T-helper 17 cell (primary cell): ENCODE data around the gene FGF9. TPM values are rescaled to one million over a fixed set of nuclear protein-coding genes. Genes with fewer than 3 reads are reported as not detected.
A peak's percentile ranks its signal among the peaks of the same experiment; 100 is the strongest.

Experiments used
- ATAC-seq: fragments of 150-1000 bp; cut with Tn5 transposase; 2 replicates; pipeline ENCODE4 v1.10.0; 2021; ENCODE audit warnings: mild to moderate bottlenecking, moderate library complexity
- DNase-seq, 3 donors: peaks; one replicate each; pipeline versions ENCODE4 v3.0.0 to v3.0.0-alpha.2; 2020 to 2021
- H3K9me3 ChIP-seq: one replicate; pipeline ENCODE4 v1.7.0; 2013; ENCODE audit warnings: low read length, mild to moderate bottlenecking; ENCODE audit not compliant: control insufficient read depth, poor library complexity, severe bottlenecking
- H3K27ac Mint-ChIP-seq: one replicate; pipeline ENCODE4 v1.8.0; 2022; ENCODE audit warnings: mild to moderate bottlenecking, moderate library complexity, mixed read lengths
- H3K27me3 Mint-ChIP-seq: one replicate; pipeline ENCODE4 v1.8.0; 2022; ENCODE audit warnings: mixed read lengths
- H3K36me3 Mint-ChIP-seq: one replicate; pipeline ENCODE4 v1.8.0; 2022; ENCODE audit warnings: low read depth, mixed read lengths
- H3K4me1 Mint-ChIP-seq: one replicate; pipeline ENCODE4 v1.8.0; 2022; ENCODE audit warnings: mild to moderate bottlenecking, mixed read lengths
- H3K4me3 Mint-ChIP-seq: one replicate; pipeline ENCODE4 v1.8.0; 2022; ENCODE audit warnings: mild to moderate bottlenecking, moderate library complexity, mixed read lengths
- total RNA-seq, 4 donors: library from RNA in 2 of 4; stranded (reverse) in 2 of 4; gene quantifications; one replicate each; pipeline ENCODE4 v1.2.3 and lab custom pipeline; 2022 to 2026

The FGF9 gene
- total RNA-seq, 2 donors from 2014 or later = 1.1 to 2.1 TPM

DNA sequence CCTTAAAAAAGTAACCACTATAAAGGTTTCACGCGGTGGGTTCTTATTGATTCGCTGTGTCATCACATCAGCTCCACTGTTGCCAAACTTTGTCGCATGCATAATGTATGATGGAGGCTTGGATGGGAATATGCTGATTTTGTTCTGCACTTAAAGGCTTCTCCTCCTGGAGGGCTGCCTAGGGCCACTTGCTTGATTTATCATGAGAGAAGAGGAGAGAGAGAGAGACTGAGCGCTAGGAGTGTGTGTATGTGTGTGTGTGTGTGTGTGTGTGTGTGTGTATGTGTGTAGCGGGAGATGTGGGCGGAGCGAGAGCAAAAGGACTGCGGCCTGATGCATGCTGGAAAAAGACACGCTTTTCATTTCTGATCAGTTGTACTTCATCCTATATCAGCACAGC lies 30.6 kb downstream of the FGF9 start:
- H3K27me3 Mint-ChIP-seq = peaks cover 15% of the 10 kb centered on the region
- no peak overlapping the region for H3K27ac Mint-ChIP-seq
- H3K4me1 Mint-ChIP-seq = peaks cover 2% of the 10 kb centered on the region
- peaks cover 2% of the 10 kb centered on the region for H3K36me3 Mint-ChIP-seq
- DNase-seq = no peak
- no peak for ATAC-seq
- no peak overlapping the region for H3K4me3 Mint-ChIP-seq
- no peaks in the 10 kb centered on the region for H3K9me3 ChIP-seq

DNA sequence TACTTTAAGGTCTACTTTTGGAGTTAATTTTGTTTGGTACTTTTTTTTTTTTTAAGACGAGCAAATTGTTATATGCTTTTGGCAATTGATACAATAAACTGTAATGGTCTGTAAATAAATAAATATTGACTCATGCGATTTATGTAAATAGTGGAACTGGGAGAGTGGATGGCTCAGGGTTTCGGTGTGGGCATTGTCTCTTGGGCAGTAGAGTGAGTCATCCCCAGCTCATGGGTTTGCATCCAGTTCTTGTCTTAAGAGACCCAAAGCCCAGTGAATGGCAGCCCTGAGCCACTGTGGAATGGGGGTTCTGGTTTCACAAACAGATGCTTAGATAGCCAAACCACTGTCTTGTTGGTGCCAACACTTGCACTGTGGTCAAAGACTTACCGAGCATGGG lies 33.0 kb downstream of the FGF9 start:
- peaks cover 2% of the 10 kb centered on the region for H3K36me3 Mint-ChIP-seq
- H3K27ac Mint-ChIP-seq = no peak overlapping the region
- no peaks in the 10 kb centered on the region for H3K9me3 ChIP-seq
- H3K4me3 Mint-ChIP-seq = no peak overlapping the region
- peaks cover 2% of the 10 kb centered on the region for H3K4me1 Mint-ChIP-seq
- ATAC-seq = no peak
- DNase-seq = no peak
- H3K27me3 Mint-ChIP-seq = peaks cover 26% of the 10 kb centered on the region

DNA sequence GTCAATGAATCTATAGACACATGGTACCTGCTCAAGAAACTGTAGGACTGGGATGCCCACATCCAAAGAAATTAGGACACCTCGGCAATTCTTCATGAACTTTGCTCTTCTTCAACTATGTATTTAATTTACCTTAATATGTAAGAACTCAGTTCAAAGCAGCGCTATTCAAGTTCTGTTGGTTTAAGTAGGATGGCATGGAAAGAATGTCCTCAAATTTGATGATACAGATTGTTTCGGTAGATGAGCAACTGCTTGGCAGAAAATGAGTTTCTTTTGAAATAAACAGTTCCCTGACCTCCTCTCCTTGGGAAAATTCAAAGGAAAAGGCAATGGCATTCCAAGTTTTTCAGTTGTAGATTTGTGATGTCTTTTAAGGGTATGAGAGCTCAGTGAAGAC lies 36.7 kb downstream of the FGF9 start:
- H3K9me3 ChIP-seq = no peaks in the 10 kb centered on the region
- no peaks in the 10 kb centered on the region for H3K4me1 Mint-ChIP-seq
- no peak for DNase-seq
- no peaks in the 10 kb centered on the region for H3K36me3 Mint-ChIP-seq
- no peak for ATAC-seq
- no peak overlapping the region for H3K4me3 Mint-ChIP-seq
- H3K27ac Mint-ChIP-seq = no peak overlapping the region
- H3K27me3 Mint-ChIP-seq = peaks cover 20% of the 10 kb centered on the region

DNA sequence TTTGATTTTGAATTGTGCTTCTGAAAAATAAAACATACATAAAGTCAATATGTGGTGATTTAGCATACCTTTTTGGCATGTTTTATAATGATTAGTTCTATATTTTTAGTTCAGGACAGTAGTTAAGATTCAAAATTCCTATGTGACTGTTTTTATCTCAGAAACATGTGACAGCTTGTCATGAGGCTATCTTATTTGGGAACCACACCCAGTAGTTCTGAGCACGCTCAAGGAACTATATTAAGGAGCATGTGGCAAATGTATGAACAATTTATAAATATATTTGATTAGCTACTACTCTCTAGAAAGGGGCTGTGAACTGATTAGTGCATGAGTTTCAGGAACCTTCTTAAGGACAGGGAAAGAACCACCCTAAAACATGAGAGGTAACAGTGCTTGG lies 38.8 kb downstream of the FGF9 start:
- Mint-ChIP-seq H3K4me1 (no peaks in the 10 kb centered on the region), H3K36me3 (no peaks in the 10 kb centered on the region), H3K27ac (no peak overlapping the region), H3K4me3 (no peak overlapping the region), H3K27me3 (peaks cover 22% of the 10 kb centered on the region)
- DNase-seq (no peak), ATAC-seq (no peak)
- no peaks in the 10 kb centered on the region for H3K9me3 ChIP-seq

DNA sequence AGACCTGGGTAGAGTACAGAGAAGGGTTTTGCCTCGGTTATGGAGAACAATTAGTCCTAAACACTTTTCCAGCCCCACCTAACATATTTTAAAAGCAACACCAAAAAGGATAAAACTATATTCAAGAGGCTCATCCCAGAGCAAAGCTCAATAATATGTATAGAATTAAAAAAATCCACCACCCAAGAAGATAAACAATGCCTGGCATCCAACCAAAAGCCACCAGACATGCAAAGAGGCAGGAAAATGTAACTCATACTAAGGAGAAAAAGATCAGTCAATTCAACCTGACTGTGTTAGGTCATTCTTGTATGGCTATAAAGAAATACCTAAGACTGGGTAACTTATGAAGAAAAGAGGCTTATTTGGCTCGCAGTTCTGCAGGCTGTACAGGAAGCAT lies 39.3 kb downstream of the FGF9 start:
- no peaks in the 10 kb centered on the region for H3K9me3 ChIP-seq
- no peaks in the 10 kb centered on the region for H3K36me3 Mint-ChIP-seq
- ATAC-seq = no peak
- H3K27me3 Mint-ChIP-seq = peaks cover 22% of the 10 kb centered on the region
- H3K27ac Mint-ChIP-seq = no peak overlapping the region
- no peak for DNase-seq
- no peaks in the 10 kb centered on the region for H3K4me1 Mint-ChIP-seq
- H3K4me3 Mint-ChIP-seq = no peak overlapping the region

DNA sequence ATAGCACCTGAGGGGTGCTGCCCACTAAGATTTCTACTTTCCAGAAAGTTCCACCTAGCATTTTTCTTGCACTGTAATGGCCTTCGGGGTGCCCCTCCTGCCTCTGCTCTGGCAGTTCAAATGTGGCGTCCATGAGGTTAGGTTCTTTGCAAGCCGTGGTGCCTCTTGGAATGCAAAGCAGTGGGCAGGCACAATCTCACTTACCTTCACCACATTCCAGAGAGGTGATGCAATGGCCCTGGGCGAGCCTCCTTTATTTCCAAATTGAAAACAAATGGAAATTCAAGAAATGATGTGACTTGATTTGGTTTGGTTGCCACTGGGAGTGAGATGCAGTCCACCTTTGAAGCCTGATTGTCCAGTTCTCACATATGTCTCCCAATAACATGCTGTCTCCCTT lies 46.9 kb downstream of the FGF9 start:
- no peaks in the 10 kb centered on the region for H3K9me3 ChIP-seq
- ATAC-seq (no peak), DNase-seq (no peak)
- Mint-ChIP-seq H3K4me3 (no peak overlapping the region), H3K4me1 (no peaks in the 10 kb centered on the region), H3K27ac (no peak overlapping the region), H3K36me3 (peaks cover 3% of the 10 kb centered on the region), H3K27me3 (peaks cover 62% of the 10 kb centered on the region)

DNA sequence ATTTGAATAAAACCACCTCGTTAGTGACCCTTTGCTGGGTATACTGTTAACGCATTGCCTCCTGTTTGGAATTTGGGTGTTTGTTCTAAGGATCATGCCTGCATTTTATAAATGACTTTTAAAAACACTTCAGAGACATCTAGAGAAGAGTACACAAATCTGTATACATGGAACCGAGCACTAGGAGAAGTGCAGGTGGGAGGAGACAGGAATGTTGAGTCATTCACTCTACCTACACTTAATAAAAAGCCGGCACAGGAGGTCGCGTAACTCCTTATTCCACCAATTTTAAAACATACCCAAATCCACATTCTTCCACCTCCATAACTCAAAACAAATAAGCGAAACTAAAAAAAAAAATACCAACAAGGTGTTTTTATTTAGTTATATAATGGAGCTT lies 48.6 kb downstream of the FGF9 start:
- Mint-ChIP-seq H3K36me3 (peaks cover 5% of the 10 kb centered on the region), H3K4me3 (no peak overlapping the region), H3K27me3 (peaks cover 74% of the 10 kb centered on the region), H3K27ac (no peak overlapping the region), H3K4me1 (no peaks in the 10 kb centered on the region)
- no peak for DNase-seq
- H3K9me3 ChIP-seq = no peaks in the 10 kb centered on the region
- no peak for ATAC-seq

DNA sequence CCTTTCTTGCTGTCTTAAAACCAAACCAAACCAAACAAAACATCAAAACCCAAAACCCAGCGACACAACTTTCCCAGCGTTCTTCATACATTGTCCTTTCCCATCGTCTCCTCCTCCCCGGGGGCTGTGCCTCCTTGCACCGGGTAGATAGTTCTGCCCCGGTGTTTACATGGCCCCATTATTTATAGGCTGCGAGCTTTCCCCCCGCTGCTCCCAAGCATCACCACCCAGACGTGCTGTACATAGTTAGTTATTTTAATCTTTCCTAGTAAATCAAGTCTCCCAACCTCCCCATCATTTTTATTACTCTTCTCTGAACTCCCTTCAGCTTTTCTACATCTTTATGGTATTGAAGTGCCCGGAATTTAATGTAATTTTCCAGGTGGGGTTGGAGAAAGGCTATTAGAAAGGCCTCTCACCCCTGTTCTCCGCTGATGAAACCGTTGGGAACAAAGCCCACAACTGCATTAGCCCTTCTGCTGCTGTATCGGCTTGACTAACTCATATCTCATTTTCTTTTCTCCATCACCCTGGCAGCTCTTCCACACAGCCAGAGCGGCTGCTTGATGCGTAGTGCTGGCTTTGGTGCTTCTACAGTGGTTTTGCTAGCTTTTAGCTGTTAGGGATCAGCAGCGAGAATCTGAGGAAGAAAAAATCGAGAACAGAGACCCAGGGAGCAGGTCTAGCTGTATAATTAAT lies 53.1 kb downstream of the FGF9 start:
- H3K9me3 ChIP-seq = no peaks in the 10 kb centered on the region
- peaks cover 5% of the 10 kb centered on the region for H3K36me3 Mint-ChIP-seq
- no peaks in the 10 kb centered on the region for H3K4me1 Mint-ChIP-seq
- H3K27ac Mint-ChIP-seq = peak overlapping the region; percentile 3
- DNase-seq (no peak), ATAC-seq (no peak)
- peaks cover 47% of the 10 kb centered on the region for H3K27me3 Mint-ChIP-seq
- no peak overlapping the region for H3K4me3 Mint-ChIP-seq

DNA sequence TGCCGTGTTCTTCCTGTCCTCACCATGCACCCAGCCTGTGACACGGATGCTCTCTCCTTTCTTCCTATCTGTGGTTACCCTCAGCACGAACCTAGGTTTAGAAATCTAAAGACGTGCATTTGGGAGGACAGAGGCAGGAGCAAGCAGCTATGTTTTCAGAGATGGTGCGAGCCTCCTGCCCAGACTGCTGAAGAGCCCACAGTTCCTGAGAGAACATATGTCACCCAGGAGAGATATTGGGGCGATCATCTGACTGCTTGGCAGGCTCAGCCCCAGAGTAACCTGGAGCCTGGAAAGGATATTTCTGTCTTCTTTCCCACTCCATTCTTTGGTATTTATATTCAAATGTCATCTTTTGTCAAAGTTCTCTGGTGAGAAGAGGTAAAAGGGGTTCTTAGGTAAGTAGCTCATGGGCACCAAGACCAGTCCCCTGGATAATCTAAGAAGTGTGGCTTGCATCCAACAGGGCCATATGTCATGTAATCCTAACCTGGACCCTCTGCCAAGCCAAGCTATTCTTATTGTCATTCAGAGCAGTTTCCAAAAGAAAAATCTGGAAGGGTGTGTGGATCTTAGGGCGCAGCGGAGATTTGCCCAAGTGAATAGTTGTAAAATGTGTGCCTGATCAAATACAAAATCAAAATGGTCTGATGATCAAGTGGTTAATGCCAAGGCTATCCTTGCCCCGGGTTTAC lies 59.5 kb downstream of the FGF9 start:
- Mint-ChIP-seq H3K27ac (no peak overlapping the region), H3K4me1 (no peaks in the 10 kb centered on the region)
- no peaks in the 10 kb centered on the region for H3K9me3 ChIP-seq

DNA sequence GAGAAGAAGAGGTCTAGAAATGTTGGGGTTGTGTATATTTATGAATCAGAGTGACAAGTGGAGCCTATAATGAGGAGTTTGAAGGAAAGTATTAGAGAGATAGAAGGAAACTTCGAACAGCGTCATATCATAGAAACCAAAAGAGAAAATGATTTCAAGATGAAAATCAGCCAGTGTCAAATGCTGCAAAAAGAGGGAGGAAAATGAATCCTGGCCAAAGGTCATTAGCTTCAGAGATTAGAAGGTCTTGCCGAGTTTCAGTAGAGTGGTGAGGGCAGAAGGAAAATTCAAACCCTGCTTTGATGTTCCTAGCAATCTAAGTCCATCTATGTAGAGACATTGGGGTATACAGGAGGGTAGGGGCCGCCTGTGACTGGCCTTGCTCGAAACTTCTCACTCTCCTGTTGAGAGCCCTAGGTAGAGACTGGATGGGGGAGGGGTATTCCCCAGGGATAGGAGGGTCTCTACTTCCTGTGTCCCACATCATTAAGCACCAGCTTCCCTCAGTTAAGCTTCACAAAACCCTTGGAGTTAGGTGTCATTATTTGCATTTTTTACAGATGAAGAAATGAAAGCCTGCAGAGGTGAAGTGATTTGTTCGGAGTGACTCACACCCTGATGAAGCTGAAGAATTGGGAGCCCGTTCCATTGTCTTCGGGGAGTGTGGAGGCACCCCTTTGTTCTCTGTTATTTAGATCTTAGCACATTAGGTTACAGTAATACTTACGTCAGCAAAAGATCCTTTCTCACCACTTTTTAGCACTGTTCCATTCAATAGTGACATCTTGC lies 62.8 kb downstream of the FGF9 start:
- Mint-ChIP-seq H3K27me3 (peaks cover 14% of the 10 kb centered on the region), H3K4me3 (no peak overlapping the region), H3K4me1 (peaks cover 3% of the 10 kb centered on the region), H3K36me3 (no peaks in the 10 kb centered on the region), H3K27ac (no peak overlapping the region)
- no peak for DNase-seq
- H3K9me3 ChIP-seq = no peaks in the 10 kb centered on the region
- no peak for ATAC-seq

More for the DNA sequence above, 59.5 kb downstream of the FGF9 start:
- no peak for DNase-seq
- Mint-ChIP-seq H3K36me3 (no peaks in the 10 kb centered on the region), H3K27me3 (no peaks in the 10 kb centered on the region), H3K4me3 (no peak overlapping the region)
- ATAC-seq = no peak

DNA sequence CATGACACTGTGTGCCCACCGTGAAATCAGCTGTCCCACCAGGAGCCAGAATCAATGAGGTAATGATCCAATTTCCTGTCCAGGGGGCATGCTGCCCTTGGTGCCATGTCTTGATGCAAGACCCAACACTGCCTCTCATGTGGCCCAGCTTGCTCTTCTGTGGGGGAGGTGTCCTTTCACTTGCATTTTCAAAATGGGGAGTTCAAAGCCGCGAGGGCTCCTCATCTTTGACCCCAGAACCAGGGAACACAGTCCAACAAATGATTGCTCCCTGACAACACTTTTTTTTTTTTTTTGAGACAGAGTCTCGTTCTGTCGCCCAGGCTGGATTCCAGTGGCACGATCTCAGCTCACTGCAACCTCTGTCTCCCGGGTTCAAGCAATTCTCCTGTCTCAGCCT lies 64.1 kb downstream of the FGF9 start:
- Mint-ChIP-seq H3K27ac (no peak overlapping the region), H3K27me3 (peaks cover 27% of the 10 kb centered on the region)

DNA sequence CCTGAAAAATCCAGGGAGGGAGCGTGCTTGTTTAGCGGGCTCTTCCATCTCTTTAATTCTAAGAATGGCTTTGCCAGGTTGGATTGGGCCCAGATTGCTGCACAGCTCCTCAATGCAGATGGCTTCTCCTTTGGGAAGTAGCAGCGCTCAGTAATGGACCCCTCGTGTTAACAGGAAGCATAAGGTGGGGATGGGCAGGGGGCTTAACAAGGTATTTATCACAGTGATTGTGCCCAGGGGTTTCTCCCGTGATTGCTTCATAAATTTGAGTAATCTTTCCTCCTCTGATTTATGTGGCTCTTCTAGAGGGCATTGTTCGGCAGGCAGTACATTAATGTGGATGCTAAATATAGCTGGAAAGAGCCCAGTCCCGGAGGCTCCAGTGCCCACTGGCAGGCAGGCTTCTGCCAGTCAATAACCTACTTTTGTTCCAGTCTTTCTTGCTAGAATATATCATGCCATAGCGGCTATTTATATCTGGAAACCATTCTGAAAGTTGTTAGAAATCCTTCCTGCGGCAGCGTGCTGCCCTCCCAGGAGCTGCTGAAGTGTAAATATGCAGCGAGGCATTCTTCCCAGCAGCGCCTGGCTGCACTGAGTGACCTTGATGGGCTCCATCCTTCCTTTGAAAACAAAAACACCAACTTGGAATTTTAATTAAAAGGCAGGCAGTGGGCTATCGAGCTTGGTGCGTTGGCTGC lies 65.0 kb downstream of the FGF9 start:
- no peak for ATAC-seq
- H3K27me3 Mint-ChIP-seq = peaks cover 28% of the 10 kb centered on the region
- H3K9me3 ChIP-seq = no peaks in the 10 kb centered on the region

More for the DNA sequence above, 64.1 kb downstream of the FGF9 start:
- DNase-seq (no peak), ATAC-seq (no peak)
- peaks cover 5% of the 10 kb centered on the region for H3K4me1 Mint-ChIP-seq
- no peaks in the 10 kb centered on the region for H3K9me3 ChIP-seq
- H3K36me3 Mint-ChIP-seq = no peaks in the 10 kb centered on the region
- no peak overlapping the region for H3K4me3 Mint-ChIP-seq

DNA sequence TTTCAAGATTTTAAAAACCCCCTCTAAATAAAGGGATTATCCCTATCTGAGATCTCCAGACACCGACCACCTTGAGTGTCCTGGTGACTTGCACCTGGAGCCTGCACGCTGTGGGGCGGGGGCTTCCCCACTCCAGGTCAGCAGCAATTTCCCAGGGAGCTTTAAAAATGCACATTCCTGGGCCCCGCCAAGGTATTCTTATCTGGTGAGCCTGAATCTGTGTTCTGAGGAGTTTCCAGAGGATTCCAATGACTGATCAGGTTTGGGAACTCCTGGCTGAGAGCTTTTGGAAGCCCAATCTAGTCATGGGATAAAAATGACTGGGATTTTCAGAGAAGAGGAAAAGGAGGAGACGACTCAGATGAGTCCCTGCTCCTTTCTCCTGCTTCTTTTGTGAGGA lies 66.1 kb downstream of the FGF9 start:
- Mint-ChIP-seq H3K4me1 (peaks cover 5% of the 10 kb centered on the region), H3K27me3 (peaks cover 28% of the 10 kb centered on the region), H3K4me3 (no peak overlapping the region), H3K27ac (no peak overlapping the region), H3K36me3 (no peaks in the 10 kb centered on the region)
- ATAC-seq (no peak), DNase-seq (no peak)
- H3K9me3 ChIP-seq = no peaks in the 10 kb centered on the region

More for the DNA sequence above, 65.0 kb downstream of the FGF9 start:
- no peak overlapping the region for H3K27ac Mint-ChIP-seq
- H3K36me3 Mint-ChIP-seq = no peaks in the 10 kb centered on the region
- H3K4me3 Mint-ChIP-seq = no peak overlapping the region
- no peak for DNase-seq
- H3K4me1 Mint-ChIP-seq = peaks cover 5% of the 10 kb centered on the region
